Trophoblast cell (in vitro differentiated cells and primary cell): ENCODE results near the gene POR.
A peak's percentile ranks its signal among the peaks of the same experiment; 100 is the strongest.

Source experiments
- DNase-seq, 2 donors: peaks; one replicate each; pipeline ENCODE4 v3.0.0-alpha.2; 2016
- H2AFZ ChIP-seq: 2 replicates; pipeline ENCODE4 v1.6.1; 2013; ENCODE audit warnings: low read length, moderate library complexity, mild to moderate bottlenecking; ENCODE audit not compliant: insufficient read depth, poor library complexity
- H2AK5ac ChIP-seq: 2 replicates; pipeline ENCODE4 v1.6.1; 2013; ENCODE audit warnings: mild to moderate bottlenecking, low read length
- H2BK120ac ChIP-seq: 2 replicates; pipeline ENCODE4 v1.6.1; 2013; ENCODE audit warnings: low read length, mild to moderate bottlenecking, moderate library complexity; ENCODE audit not compliant: insufficient read depth, poor library complexity
- H2BK12ac ChIP-seq: 2 replicates; pipeline ENCODE4 v1.6.1; 2013; ENCODE audit warnings: mild to moderate bottlenecking, low read length, moderate library complexity
- H2BK5ac ChIP-seq: 2 replicates; pipeline ENCODE4 v1.6.1; 2013; ENCODE audit warnings: low read length, low read depth, moderate library complexity, mild to moderate bottlenecking; ENCODE audit not compliant: poor library complexity
- H3K14ac ChIP-seq: 2 replicates; pipeline ENCODE4 v1.6.1; 2013; ENCODE audit warnings: mild to moderate bottlenecking, low read length
- H3K18ac ChIP-seq: 2 replicates; pipeline ENCODE4 v1.6.1; 2013; ENCODE audit warnings: mild to moderate bottlenecking, low read length
- H3K23ac ChIP-seq: 2 replicates; pipeline ENCODE4 v1.6.1; 2013; ENCODE audit warnings: low read length
- H3K27ac ChIP-seq: 2 replicates; pipeline ENCODE4 v1.5.1; 2013; ENCODE audit warnings: low read depth, mild to moderate bottlenecking, inconsistent platforms, low read length, moderate library complexity
- H3K27me3 ChIP-seq: 2 replicates; pipeline ENCODE4 v1.6.1; 2013; ENCODE audit warnings: inconsistent platforms, mild to moderate bottlenecking, low read length, moderate library complexity; ENCODE audit not compliant: insufficient read depth
- H3K36me3 ChIP-seq, 2 experiments: 1 replicate in 1 of 2; 2 replicates in 1 of 2; pipeline ENCODE4 v1.6.1; 2013; ENCODE audit warnings: low read length in 2 of 2, mild to moderate bottlenecking in 2 of 2, moderate library complexity in 1 of 2; ENCODE audit not compliant: insufficient read depth in 2 of 2, control insufficient read depth in 1 of 2
- H3K4ac ChIP-seq: 2 replicates; pipeline ENCODE4 v1.6.1; 2013; ENCODE audit warnings: low read depth, mild to moderate bottlenecking, low read length, moderate library complexity
- H3K4me1 ChIP-seq, 2 experiments: 1 replicate in 1 of 2; 2 replicates in 1 of 2; pipeline ENCODE4 v1.6.1; 2013; ENCODE audit warnings: low read length in 2 of 2, mild to moderate bottlenecking in 2 of 2, moderate library complexity in 1 of 2; ENCODE audit not compliant: insufficient read depth in 2 of 2, control insufficient read depth in 1 of 2
- H3K4me2 ChIP-seq: 2 replicates; pipeline ENCODE4 v1.6.1; 2013; ENCODE audit warnings: inconsistent platforms, mild to moderate bottlenecking, low read length, moderate library complexity
- H3K4me3 ChIP-seq: 2 replicates; pipeline ENCODE4 v1.5.1; 2013; ENCODE audit warnings: mild to moderate bottlenecking, low read depth, low read length, inconsistent platforms
- H3K79me1 ChIP-seq: one replicate; pipeline ENCODE4 v1.6.1; 2013; ENCODE audit warnings: low read length
- H3K79me2 ChIP-seq: 2 replicates; pipeline ENCODE4 v1.6.1; 2013; ENCODE audit warnings: low read length, mild to moderate bottlenecking; ENCODE audit not compliant: control insufficient read depth, insufficient read depth, poor library complexity
- H3K9ac ChIP-seq: 2 replicates; pipeline ENCODE4 v1.6.1; 2013; ENCODE audit warnings: mild to moderate bottlenecking, low read length
- H3K9me3 ChIP-seq: 2 replicates; pipeline ENCODE4 v1.6.1; 2013; ENCODE audit warnings: low read depth, mild to moderate bottlenecking, control low read depth, inconsistent platforms, low read length; ENCODE audit not compliant: insufficient read depth
- H4K12ac ChIP-seq: 2 replicates; pipeline ENCODE4 v1.6.1; 2013; ENCODE audit warnings: low read depth, mild to moderate bottlenecking, low read length, moderate library complexity
- H4K8ac ChIP-seq: 2 replicates; pipeline ENCODE4 v1.6.1; 2013; ENCODE audit warnings: low read depth, mild to moderate bottlenecking, low read length, moderate library complexity
- H4K91ac ChIP-seq: one replicate; pipeline ENCODE4 v1.6.1; 2013; ENCODE audit warnings: low read depth, mild to moderate bottlenecking, low read length, moderate library complexity
- WGBS: extraction: QIAGEN DNeasy Blood & Tissue Kit; methylation state at CpG from one replicate; pipeline ENCODE4 v1.1.7; 2013; ENCODE audit warnings: missing lambda C conversion rate; ENCODE audit not compliant: insufficient read length, insufficient coverage; ENCODE audit errors: extremely low coverage; 5-methylcytosine and 5-hydroxymethylcytosine counted together

Gene POR

GRCh38 chr7:75965617-75966016 is 50.7 kb downstream of the POR start:
- H3K27me3 ChIP-seq, result no peaks in the 10 kb centered on the region
- no peak overlapping the region for H2AK5ac ChIP-seq
- no peaks in the 10 kb centered on the region for H3K79me2 ChIP-seq
- H3K9ac ChIP-seq, result no peak overlapping the region
- no CpG with 5 or more reads among the region's 13 CpGs for WGBS
- peaks cover 19 to 20% of the 10 kb centered on the region in 2 experiments for H3K36me3 ChIP-seq
- peaks cover 0 to 13% of the 10 kb centered on the region in 2 experiments for H3K4me1 ChIP-seq
- no peak overlapping the region for H2BK12ac ChIP-seq
- no peak overlapping the region for H4K12ac ChIP-seq
- no peak overlapping the region for H3K23ac ChIP-seq
- no peak overlapping the region for H3K18ac ChIP-seq
- H3K9me3 ChIP-seq, result no peaks in the 10 kb centered on the region
- no peak overlapping the region for H3K14ac ChIP-seq
- no peaks in the 10 kb centered on the region for H3K79me1 ChIP-seq
- no peak overlapping the region for H3K4ac ChIP-seq
- no peak overlapping the region for H2AFZ ChIP-seq
- no peak overlapping the region for H3K4me3 ChIP-seq
- no peak overlapping the region for H3K4me2 ChIP-seq
- no peak overlapping the region for H2BK5ac ChIP-seq
- H4K91ac ChIP-seq, result no peak overlapping the region
- H4K8ac ChIP-seq, result no peak overlapping the region
- H2BK120ac ChIP-seq, result no peak overlapping the region
- no peak overlapping the region for H3K27ac ChIP-seq
- DNase-seq, result peak in 1 of 2 donors; percentile 0

GRCh38 chr7:75966190-75966961 is 51.4 kb downstream of the POR start:
- Histone ChIP-seq H3K14ac (no peak overlapping the region), H3K79me2 (no peaks in the 10 kb centered on the region), H3K27me3 (no peaks in the 10 kb centered on the region), H3K9me3 (no peaks in the 10 kb centered on the region), H2BK5ac (no peak overlapping the region), H3K4ac (no peak overlapping the region), H3K4me2 (no peak overlapping the region), H3K27ac (no peak overlapping the region), H3K36me3 (peaks cover 19% of the 10 kb centered on the region in 2 experiments), H3K9ac (no peak overlapping the region), H2BK120ac (no peak overlapping the region), H2AK5ac (no peak overlapping the region), H3K18ac (no peak overlapping the region), H2AFZ (no peak overlapping the region), H2BK12ac (no peak overlapping the region), H3K79me1 (no peaks in the 10 kb centered on the region), H3K23ac (no peak overlapping the region), H3K4me1 (peaks cover 0 to 13% of the 10 kb centered on the region in 2 experiments), H4K91ac (no peak overlapping the region), H3K4me3 (no peak overlapping the region), H4K8ac (no peak overlapping the region), H4K12ac (no peak overlapping the region)
- WGBS, result no CpG with 5 or more reads among the region's 26 CpGs
- DNase-seq, result peak; percentile 40 to 42

DNA sequence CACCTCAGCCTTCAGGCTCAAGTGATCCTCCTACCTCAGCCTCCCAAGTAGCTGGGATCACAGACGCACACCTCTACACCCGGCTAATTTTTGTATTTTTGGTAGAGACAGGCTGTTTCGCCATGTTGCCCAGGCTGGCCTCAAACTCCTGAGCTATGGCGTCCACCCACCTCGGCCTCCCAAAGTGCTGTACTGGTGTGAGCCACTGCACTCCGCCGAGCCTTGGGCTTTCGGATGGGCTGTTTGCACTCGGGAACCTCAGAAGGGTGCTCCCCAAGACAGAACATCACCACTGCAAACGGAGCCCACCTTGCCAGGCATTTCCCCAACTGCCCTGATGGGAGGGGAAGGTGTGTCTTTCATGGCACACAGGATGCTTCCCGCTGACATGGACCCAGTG is 52.1 kb downstream of the POR start:
- no peak for DNase-seq
- no CpG with 5 or more reads among the region's 11 CpGs for WGBS

GRCh38 chr7:75967487-75967997 is 52.6 kb downstream of the POR start:
- Histone ChIP-seq H4K8ac (no peak overlapping the region), H2BK12ac (no peak overlapping the region), H3K36me3 (peaks cover 19% of the 10 kb centered on the region in 2 experiments), H3K4ac (no peak overlapping the region), H4K91ac (no peak overlapping the region), H3K4me2 (no peak overlapping the region), H3K79me1 (no peaks in the 10 kb centered on the region), H3K4me3 (no peak overlapping the region), H3K27ac (no peak overlapping the region), H3K9me3 (no peaks in the 10 kb centered on the region), H4K12ac (no peak overlapping the region), H3K18ac (no peak overlapping the region), H3K14ac (no peak overlapping the region), H3K79me2 (no peaks in the 10 kb centered on the region), H3K23ac (no peak overlapping the region), H2AFZ (no peak overlapping the region), H2BK120ac (no peak overlapping the region), H2BK5ac (no peak overlapping the region), H3K4me1 (peaks cover 0 to 13% of the 10 kb centered on the region in 2 experiments), H2AK5ac (no peak overlapping the region), H3K9ac (no peak overlapping the region), H3K27me3 (no peaks in the 10 kb centered on the region)
- no peak for DNase-seq
- no CpG with 5 or more reads among the region's 13 CpGs for WGBS

More for the DNA sequence above, 52.1 kb downstream of the POR start:
- no peak overlapping the region for H3K9ac ChIP-seq
- H4K91ac ChIP-seq, result no peak overlapping the region
- no peak overlapping the region for H4K12ac ChIP-seq
- H4K8ac ChIP-seq, result no peak overlapping the region
- H2AFZ ChIP-seq, result no peak overlapping the region
- H2BK12ac ChIP-seq, result no peak overlapping the region
- H3K79me2 ChIP-seq, result no peaks in the 10 kb centered on the region
- no peaks in the 10 kb centered on the region for H3K79me1 ChIP-seq
- H3K4me1 ChIP-seq, result peaks cover 0 to 13% of the 10 kb centered on the region in 2 experiments
- no peaks in the 10 kb centered on the region for H3K27me3 ChIP-seq
- no peak overlapping the region for H3K4me2 ChIP-seq
- no peak overlapping the region for H3K4me3 ChIP-seq
- no peak overlapping the region for H2BK5ac ChIP-seq
- H3K14ac ChIP-seq, result no peak overlapping the region
- H3K4ac ChIP-seq, result no peak overlapping the region
- H3K23ac ChIP-seq, result no peak overlapping the region
- no peak overlapping the region for H3K18ac ChIP-seq
- H2BK120ac ChIP-seq, result no peak overlapping the region
- H3K27ac ChIP-seq, result no peak overlapping the region
- peaks cover 19% of the 10 kb centered on the region in 2 experiments for H3K36me3 ChIP-seq
- no peak overlapping the region for H2AK5ac ChIP-seq
- no peaks in the 10 kb centered on the region for H3K9me3 ChIP-seq
